Psoas muscle (tissue), 8 donors: ENCODE measurements around the gene ABHD2. TPM values are rescaled to one million over a fixed set of nuclear protein-coding genes. Genes with fewer than 3 reads are reported as not detected.

ENCODE experiments used
- ATAC-seq, 4 donors: fragments of 200-7000 bp; cut with Tn5 transposase; one replicate each; pipeline ENCODE4 v1.9.1; 2020; ENCODE audit warnings: moderate library complexity in 3 of 4, mild to moderate bottlenecking in 2 of 4
- DNase-seq, 2 donors: peaks; one replicate each; pipeline ENCODE4 v3.0.0-alpha.2; 2020
- H3K27ac ChIP-seq: fragments of 200-600 bp; one replicate; pipeline ENCODE4 v1.8.0; 2022
- H3K27me3 ChIP-seq, 3 donors: fragments of 200-600 bp in 1 of 3; one replicate each; pipeline versions ENCODE4 v1.6.1 to v1.8.0; 2013 to 2022; ENCODE audit warnings: low read length in 2 of 3, mild to moderate bottlenecking in 2 of 3, moderate library complexity in 1 of 3; ENCODE audit not compliant: insufficient read depth in 3 of 3
- H3K36me3 ChIP-seq, 2 donors: fragments of 200-600 bp in 1 of 2; one replicate each; pipeline versions ENCODE4 v1.6.1 to v1.8.0; 2013 to 2022; ENCODE audit warnings: low read depth in 1 of 2, mild to moderate bottlenecking in 1 of 2, moderate library complexity in 1 of 2; ENCODE audit not compliant: insufficient read depth in 1 of 2
- H3K4me1 ChIP-seq: fragments of 200-600 bp; one replicate; pipeline ENCODE4 v1.8.0; 2022
- H3K4me3 ChIP-seq: fragments of 200-600 bp; one replicate; pipeline ENCODE4 v1.8.0; 2022; ENCODE audit warnings: mild to moderate bottlenecking
- H3K9me3 ChIP-seq: fragments of 200-600 bp; one replicate; pipeline ENCODE4 v1.8.0; 2022
- CTCF ChIP-seq: fragments of 200-600 bp; IDR thresholded peaks from one replicate; pipeline ENCODE4 v1.8.0; 2022; ENCODE audit warnings: antibody characterized with exemption
- WGBS, 3 donors: extraction: QIAGEN DNeasy Blood & Tissue Kit; methylation state at CpG; one replicate each; pipeline versions ENCODE4 v1.1.6 to v1.1.7; 2013; 5-methylcytosine and 5-hydroxymethylcytosine counted together
- intact Hi-C, 2 donors: fragments of 100-400 bp; cut with DNase I; formaldehyde crosslinking; loops; one replicate each; pipeline versions ENCODE4 v1.11.0 to v1.14.2; 2022
- polyA plus RNA-seq, 3 donors: library from polyadenylated mRNA; stranded (reverse); fragments of 200-250 nt; gene quantifications; one replicate each; pipeline ENCODE4 v1.2.3, GENCODE V29; 2013
- total RNA-seq, 4 donors: library from RNA; stranded (reverse); fragmentation: NEBNext Ultra II Directional in 2 of 4; extraction: Animal tissue kit (Norgen Biotek cat#: 25700) in 2 of 4; gene quantifications; one replicate each; pipeline versions ENCODE4 v1.2.1 to v1.2.4, GENCODE V29; 2021 to 2023
- donor health status: healthy with polysubstance abuse.
- donor health status: DM: no; HTN: no; CAD: no; lungs with moderate emphysema.
- donor health status: Bipolar disorder and iron deficiency.
- donor health status: healthy.
- donor health status: DM: yes; HTN: yes; CAD: no.
- donor health status: DM: no; HTN: no; CAD: no.
- donor health status: DM: no; HTN: no; CAD: no.
- donor health status: DM: yes; HTN: yes; CAD: no.

The ABHD2 gene
- total and polyA plus RNA-seq, 7 donors = 10.8 to 215 (median 66.1) TPM

- H3K9me3 ChIP-seq = no peaks in the 10 kb centered on the region
- intact Hi-C loops = no loop called here
- H3K36me3 ChIP-seq = peaks cover 0 to 31% of the 10 kb centered on the region in 2 donors
- DNase-seq (no peak), ATAC-seq (peak in 2 of 4 donors; percentile 39 to 46)
- H3K27me3 ChIP-seq = no peaks in the 10 kb centered on the region
- no peak overlapping the region for H3K4me3 ChIP-seq
- H3K27ac ChIP-seq = peak overlapping the region; percentile 76
- peaks cover 64% of the 10 kb centered on the region for H3K4me1 ChIP-seq
- no peak for TF ChIP-seq CTCF
- WGBS, 3 donors = 70 to 78% (median 72%) methylated on average over 12 of the region's 12 CpGs
Measured at GRCh38 chr15:89136078-89136806, 48.0 kb downstream of the ABHD2 start.

GRCh38 chr15:89136818-89137772 is 48.8 kb downstream of the ABHD2 start:
- TF ChIP-seq CTCF = no peak
- no peak overlapping the region for H3K4me3 ChIP-seq
- peak overlapping the region; percentile 76 for H3K27ac ChIP-seq
- peak; percentile 66 to 93 (median 88) for ATAC-seq
- H3K36me3 ChIP-seq = peaks cover 3 to 34% of the 10 kb centered on the region in 2 donors
- no peaks in the 10 kb centered on the region for H3K9me3 ChIP-seq
- peaks cover 63% of the 10 kb centered on the region for H3K4me1 ChIP-seq
- 19 to 28% (median 22%) methylated on average over 11 of the region's 11 CpGs for WGBS, 3 donors
- intact Hi-C loops = no loop called here
- no peaks in the 10 kb centered on the region for H3K27me3 ChIP-seq
- peak in 1 of 2 donors; percentile 75 for DNase-seq

- WGBS, 3 donors = 61 to 66% (median 65%) methylated on average over 3 of the region's 3 CpGs
- TF ChIP-seq CTCF = no peak
- intact Hi-C loops = no loop called here
- Histone ChIP-seq H3K27me3 (no peaks in the 10 kb centered on the region), H3K9me3 (no peaks in the 10 kb centered on the region), H3K27ac (peak overlapping the region; percentile 76), H3K36me3 (peaks cover 6 to 41% of the 10 kb centered on the region in 2 donors), H3K4me3 (no peak overlapping the region), H3K4me1 (peaks cover 67% of the 10 kb centered on the region)
- no peak for DNase-seq
- no peak for ATAC-seq
Measured at GRCh38 chr15:89137926-89138325, 49.7 kb downstream of the ABHD2 start.

GRCh38 chr15:89138999-89139612 is 50.9 kb downstream of the ABHD2 start:
- Histone ChIP-seq H3K27me3 (no peaks in the 10 kb centered on the region), H3K36me3 (peaks cover 6 to 41% of the 10 kb centered on the region in 2 donors), H3K4me1 (peaks cover 79% of the 10 kb centered on the region), H3K4me3 (no peak overlapping the region), H3K9me3 (no peaks in the 10 kb centered on the region), H3K27ac (peak overlapping the region; percentile 76)
- DNase-seq = no peak
- 93 to 94% (median 93%) methylated on average over 10 of the region's 10 CpGs for WGBS, 3 donors
- peak; percentile 13 to 59 (median 44) for ATAC-seq
- intact Hi-C loops = no loop called here
- TF ChIP-seq CTCF = no peak
